Posterior cingulate gyrus (tissue), 11 donors: ENCODE data around the gene NCAPH2.
A peak's percentile ranks its signal among the peaks of the same experiment; 100 is the strongest.

Source experiments
- DNase-seq, 10 donors: peaks; one replicate each; pipeline versions ENCODE4 v3.0.0 to v3.0.0-alpha.2; 2020 to 2021; ENCODE audit warnings: mixed read lengths in 3 of 10
- intact Hi-C: fragments of 100-400 bp; cut with DNase I; formaldehyde crosslinking; loops from one replicate; pipeline ENCODE4 v1.15.1; 2023

NCAPH2 gene

DNA sequence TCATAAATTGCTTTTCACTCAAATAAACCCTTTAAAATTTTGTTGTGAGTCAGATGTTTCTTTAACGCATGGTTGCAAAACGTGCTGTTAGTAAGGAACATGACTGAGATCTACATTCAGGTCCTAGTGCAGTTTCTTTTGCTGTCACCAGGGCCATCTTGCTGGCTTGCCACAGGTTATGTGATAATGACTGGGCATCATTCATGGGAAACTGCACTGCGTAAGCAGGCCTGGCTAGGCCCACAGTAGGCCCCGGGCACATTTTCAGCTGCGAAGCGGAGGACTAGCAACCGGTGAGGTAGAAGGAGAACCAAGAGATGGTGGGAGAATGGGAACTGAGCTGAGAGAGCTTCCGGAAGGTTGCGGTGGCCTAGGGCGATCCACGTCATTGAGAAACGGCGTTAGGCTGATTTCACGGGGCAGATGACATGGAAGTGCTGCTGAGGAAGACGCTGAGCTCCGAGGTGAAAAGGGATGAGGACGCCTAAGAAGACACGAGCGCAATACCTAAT lies 34.4 kb downstream of the NCAPH2 start:
- DNase-seq, result peak in 1 of 10 donors; percentile 51
- intact Hi-C loops, result no loop called here

DNA sequence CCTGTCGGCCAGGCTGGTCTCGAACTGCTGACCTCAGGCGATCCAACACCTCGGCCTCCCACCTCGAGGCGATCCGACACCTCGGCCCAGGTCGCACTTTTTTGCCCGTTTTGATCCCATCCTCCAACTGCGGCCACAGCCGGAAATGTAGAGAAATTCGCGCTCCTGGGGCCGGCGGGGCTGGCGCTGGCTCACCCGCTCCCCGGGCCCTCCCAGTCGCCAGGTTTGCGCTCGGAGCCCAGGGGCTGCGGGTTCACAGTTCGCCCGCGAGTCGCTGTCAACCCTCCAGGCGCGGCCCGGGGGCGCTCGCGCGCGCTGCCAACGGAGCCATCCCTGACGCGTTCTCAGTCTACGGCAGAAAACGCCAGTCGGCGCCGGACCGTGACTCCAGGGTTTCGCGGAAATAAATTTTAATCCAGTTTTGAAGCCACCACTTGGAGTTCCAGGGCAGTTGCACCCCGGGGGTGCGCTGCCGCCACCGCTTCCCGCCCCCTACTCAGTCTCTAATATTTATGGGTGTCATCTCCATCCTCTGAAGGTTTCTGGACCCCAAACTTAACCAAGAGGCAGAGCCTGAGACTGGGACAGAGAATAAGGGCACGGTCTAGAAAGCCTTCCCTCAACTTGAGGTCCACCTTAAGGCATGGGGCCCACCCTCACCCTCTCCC lies 36.2 kb downstream of the NCAPH2 start:
- peak in 9 of 10 donors; percentile 65 to 94 (median 76) for DNase-seq
- intact Hi-C loops, result no loop called here

DNA sequence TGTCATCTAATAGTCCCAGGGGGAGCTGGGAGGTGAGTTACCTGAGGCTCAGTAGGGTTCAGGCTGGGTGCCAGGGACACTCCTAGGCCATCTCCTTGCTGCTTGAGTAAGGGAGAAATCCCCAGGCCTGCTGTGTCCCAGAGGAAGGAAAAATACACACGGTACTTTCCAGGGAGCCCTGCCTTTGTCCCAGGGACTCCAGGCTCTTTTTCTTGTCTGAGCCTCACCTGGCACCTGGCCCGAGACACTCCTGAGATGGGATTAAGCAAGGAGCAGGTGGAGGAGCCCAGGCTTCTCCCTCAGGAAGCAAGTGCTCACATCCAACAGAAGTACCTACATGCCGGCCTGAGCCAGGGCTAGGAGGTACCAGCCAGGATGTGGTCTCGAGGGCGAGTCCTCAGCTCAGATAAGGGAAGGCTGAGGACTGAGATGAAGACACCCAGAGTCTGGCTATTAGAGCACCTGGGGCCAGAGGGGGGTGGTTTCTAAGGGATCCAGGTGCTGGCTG lies 36.8 kb downstream of the NCAPH2 start:
- peak in 2 of 10 donors; percentile 60 to 80 for DNase-seq
- intact Hi-C loops, result no loop called here

DNA sequence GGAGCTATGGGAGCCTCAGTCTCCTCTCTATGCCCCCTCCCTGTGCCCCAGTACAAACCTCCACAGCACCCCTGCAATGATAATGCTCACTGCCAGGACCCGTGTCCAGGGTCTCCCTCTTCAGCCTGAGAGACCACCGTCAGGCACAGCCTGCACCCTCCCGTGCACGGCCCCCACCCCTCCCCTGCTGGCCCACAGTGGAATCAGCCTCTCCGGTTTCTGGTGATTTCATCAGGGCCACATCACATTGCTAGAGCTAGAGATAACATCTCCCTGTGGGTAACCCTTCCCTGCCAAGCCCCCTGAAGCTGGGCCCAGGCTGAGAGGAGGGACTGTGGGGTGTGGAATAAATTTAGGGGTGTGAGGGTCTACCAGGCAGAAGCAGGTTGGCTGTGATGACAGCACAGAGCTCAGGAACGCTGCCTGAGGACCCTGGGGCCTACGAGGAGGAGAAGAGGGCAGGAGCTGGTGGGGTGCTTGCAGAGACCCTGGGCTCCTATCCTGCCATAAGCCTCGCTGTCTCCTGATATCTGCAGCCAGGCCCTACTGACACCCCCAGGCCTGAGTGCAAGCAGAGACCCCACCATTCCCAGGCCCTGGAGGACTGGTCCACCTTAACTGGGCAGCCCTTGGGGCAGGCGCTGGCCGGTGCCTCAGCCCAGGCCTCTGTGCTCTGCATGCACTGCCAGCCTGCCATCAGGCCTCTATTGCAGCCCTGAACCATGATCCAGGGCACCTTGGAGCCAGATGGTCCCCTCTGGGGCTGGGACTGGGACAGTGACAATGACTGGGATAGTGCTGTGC lies 37.7 kb downstream of the NCAPH2 start, which contains the start of gene KLHDC7B:
Gene KLHDC7B (plus strand): TSS at position 378 of the 804 bp plus-strand sequence. CDS start 345 bp downstream, at position 723.
- intact Hi-C loops, result no loop called here

DNA sequence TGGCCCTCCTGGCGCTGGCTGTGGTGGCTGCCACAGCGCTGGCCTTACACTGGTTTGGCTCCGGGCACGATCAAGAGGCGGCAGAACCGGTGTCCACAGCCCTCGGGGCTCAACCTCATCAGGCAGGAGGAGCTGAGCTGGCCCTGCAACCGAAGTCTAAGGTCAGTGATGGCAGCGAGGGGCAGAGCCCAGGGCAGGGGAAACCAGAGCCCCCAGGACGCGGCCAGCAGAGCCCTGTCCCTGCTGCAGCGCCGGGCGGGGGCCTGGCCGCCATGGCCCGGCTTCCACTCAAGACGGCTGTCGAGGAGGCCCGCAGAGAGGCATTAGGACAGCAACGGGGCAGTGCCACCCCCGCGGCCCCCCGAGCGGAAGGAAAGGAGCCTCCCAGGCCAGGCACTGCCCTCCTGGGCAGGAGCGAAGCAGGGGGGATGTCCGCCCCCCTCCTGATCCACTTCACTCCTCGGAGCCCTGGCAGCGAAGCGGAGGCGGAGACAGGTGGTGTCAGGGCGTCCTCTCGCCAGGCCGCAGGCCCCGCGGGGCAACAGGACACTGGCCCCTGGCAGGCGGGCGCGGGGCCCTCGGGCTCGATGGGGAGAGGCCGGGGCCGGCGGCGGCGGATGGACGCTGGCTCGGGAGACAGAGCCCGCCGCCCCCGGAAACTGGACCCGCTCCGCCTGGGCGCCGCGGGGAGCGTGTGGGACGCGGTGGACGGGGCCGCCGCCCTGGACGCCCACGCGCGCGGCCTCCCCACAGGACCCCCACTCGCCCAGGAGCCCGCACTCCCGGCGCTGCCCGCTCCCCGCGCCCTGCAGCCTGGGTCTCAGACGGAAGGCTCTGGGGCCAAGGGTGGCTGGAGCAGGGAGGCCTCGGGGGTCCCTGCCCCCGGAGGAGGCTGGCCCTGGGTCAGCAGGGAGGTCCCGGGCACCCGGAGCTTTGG lies 38.6 kb downstream of the NCAPH2 start:
- DNase-seq, result peak in 1 of 10 donors; percentile 77
- intact Hi-C loops, result no loop called here

More for the DNA sequence above, 37.7 kb downstream of the NCAPH2 start, which contains the start of gene KLHDC7B:
- DNase-seq, result peak in 1 of 10 donors; percentile 35

DNA sequence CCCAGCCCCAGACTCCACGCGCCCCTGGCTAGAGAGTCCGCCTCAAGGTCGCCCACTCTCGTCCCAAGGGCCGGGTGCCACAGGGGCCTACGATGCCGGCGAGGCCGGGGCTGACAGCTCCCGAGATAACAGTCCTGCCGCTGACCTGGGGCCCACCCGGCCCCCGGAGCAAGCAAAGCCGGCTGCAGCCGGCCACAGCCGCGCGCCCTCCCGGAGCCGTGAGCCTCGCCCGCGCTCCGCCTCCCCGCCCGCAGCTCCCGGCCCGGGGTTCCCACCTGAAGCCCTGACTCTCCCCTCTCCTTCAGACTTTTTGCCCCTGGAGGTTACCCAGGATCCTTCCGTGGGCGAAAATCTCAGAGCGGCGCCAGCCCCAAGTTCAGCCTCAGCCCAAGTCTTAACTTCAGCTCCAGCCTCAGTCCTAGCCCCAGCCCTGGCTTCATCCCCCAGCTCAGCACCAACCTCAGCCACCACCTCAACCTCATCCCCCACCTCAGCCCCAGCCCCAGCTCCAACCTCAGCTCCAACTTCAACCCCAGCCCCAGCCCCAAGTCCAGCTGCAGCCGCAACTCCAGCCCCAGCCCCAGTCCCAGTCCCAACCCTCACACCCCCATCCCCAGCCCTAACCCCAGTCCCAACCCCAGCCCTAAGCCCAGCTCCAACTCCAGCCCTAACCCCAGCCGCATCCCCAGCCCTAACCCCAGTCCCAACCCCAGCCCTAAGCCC lies 39.4 kb downstream of the NCAPH2 start:
- intact Hi-C loops, result no loop called here
- DNase-seq, result peak in 1 of 10 donors; percentile 62

DNA sequence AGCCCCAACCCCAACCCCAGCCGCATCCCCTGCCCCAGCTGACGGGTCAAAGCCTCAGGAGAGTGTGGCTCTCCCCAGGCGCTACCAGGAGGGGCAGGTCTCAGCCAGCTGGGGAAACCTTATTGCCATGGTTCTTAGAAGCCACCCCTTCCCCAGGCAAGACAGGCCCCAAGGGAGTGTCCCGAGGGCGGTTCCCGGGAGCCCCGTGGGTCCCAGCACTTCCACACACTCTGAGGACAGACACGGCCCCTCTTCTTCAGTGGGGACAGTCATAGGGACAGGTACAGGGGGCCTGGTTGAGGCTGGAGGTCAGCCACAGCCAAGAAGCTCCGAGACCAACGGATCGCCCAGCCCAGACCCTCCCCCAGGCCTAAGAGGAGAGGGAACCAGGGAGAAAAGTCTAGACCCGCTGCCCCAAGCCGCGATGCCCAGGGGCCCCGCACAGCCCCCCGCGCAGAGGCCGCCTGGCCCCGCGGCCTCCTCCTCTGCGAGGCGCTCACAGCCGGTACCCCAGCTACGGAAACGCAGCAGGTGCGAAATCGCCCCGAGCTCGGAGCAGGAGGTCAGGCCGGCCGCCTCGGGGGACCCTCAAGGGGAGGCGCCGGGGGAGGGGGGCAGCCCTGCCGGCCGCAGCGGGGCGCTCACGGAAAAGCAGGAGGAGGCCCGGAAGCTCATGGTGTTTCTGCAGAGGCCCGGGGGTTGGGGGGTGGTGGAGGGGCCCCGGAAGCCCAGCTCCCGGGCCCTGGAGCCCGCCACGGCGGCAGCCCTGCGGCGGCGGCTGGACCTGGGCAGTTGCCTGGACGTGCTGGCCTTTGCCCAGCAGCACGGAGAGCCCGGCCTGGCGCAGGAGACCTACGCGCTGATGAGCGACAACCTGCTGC lies 40.3 kb downstream of the NCAPH2 start:
- peak in 2 of 10 donors; percentile 72 to 84 for DNase-seq
- intact Hi-C loops, result no loop called here

DNA sequence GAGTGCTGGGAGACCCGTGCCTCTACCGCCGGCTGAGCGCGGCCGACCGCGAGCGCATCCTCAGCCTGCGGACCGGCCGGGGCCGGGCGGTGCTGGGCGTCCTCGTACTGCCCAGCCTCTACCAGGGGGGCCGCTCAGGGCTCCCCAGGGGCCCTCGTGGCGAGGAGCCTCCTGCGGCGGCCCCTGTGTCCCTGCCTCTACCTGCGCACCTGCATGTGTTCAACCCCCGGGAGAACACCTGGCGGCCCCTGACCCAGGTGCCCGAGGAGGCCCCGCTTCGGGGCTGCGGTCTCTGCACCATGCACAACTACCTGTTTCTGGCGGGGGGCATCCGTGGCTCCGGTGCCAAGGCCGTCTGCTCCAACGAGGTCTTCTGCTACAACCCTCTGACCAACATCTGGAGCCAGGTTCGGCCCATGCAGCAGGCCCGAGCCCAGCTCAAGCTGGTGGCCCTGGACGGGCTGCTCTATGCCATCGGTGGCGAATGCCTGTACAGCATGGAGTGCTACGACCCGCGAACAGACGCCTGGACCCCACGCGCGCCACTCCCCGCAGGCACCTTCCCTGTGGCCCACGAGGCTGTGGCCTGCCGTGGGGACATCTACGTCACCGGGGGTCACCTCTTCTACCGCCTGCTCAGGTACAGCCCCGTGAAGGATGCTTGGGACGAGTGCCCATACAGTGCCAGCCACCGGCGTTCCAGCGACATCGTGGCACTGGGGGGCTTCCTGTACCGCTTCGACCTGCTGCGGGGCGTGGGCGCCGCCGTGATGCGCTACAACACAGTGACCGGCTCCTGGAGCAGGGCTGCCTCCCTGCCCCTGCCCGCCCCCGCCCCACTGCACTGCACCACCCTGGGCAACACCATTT lies 41.1 kb downstream of the NCAPH2 start:
- peak in 2 of 10 donors; percentile 44 to 80 for DNase-seq

DNA sequence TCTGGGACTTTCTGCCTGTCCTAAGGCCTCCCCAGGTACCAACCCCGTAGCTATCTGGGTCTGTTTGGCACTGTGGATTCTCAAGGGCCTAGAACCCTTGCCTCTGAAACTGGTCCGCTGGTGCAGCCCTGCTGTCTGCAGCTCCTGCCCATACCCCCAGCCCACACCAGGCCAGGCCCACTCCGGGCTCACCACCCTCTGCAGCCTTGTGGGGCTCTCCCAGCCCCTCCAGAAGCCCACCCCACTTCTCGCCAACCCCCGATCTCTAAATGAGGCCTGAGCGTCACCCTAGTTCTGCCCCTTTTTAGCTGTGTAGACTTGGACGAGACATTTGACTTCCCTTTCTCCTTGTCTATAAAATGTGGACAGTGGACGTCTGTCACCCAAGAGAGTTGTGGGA lies 42.4 kb downstream of the NCAPH2 start:
- intact Hi-C loops, result no loop called here
- DNase-seq, result peak in 1 of 10 donors; percentile 36

More for the DNA sequence above, 41.1 kb downstream of the NCAPH2 start:
- intact Hi-C loops, result no loop called here

DNA sequence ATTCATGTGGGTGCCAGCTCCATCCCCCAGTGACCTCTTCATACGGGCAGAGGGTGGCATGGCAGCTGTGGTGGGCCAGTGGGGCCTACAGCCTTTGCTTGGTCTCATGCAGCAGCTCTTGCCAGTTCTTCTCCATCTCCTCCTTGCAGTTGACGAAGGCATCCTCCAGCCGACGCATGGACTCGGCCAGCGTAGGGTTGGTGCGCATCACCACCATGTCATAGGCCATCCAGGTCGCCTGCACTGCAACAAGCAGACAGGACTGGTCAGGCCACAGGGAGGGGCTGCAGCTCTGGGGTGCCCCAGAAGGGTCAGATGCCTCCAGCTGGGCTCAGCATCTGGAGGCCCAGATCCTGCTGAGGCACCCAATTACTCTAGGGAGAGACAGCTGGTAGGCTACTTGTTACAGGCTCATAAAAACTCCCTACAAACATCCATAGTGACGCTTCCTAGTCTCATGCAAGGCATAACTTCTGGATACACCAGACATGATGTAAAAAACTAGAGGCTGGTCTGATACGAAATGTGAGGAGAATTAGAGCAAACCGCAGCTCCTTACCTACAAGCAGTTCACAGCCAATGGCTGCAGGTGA lies 43.2 kb downstream of the NCAPH2 start:
- DNase-seq, result peak in 1 of 10 donors; percentile 57
- intact Hi-C loops, result no loop called here

DNA sequence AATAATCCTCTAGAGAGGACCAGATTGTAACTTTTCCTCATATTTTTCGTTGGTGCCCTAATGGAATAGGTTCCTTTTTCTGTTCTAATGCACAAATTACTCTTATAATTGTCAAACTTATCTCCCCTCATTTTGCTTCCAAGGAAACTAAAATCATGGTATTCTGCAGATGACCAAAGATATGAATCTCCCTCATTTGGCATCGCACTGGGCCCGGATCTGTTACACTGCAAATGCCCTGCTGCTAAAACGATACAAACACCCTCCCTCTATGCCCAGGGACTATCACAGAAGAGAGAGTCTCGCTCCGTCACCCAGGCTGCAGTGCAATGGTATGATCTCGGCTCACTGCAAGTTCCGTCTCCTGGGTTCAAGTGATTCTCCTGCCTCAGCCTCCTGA lies 45.3 kb downstream of the NCAPH2 start:
- intact Hi-C loops, result no loop called here
- DNase-seq, result peak in 1 of 10 donors; percentile 2

DNA sequence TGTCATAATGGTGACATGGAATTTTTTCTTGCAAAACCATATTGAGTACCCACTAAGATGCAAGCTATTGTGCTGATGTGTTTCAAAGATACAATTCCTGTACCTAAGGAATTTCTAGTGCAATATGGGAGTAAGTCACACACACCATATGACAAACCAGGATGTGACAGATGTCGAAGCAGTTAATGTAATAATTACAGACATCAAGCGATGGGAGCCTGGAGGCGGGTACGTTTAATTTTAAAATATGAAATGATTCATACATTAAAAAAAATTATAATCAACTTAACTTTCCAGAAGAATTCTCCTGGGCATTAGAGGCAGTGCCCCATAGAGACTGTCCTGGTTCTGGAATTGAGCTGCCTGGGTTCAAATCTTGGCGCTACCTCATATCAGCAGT lies 48.7 kb downstream of the NCAPH2 start:
- no peak for DNase-seq
- intact Hi-C loops, result no loop called here

DNA sequence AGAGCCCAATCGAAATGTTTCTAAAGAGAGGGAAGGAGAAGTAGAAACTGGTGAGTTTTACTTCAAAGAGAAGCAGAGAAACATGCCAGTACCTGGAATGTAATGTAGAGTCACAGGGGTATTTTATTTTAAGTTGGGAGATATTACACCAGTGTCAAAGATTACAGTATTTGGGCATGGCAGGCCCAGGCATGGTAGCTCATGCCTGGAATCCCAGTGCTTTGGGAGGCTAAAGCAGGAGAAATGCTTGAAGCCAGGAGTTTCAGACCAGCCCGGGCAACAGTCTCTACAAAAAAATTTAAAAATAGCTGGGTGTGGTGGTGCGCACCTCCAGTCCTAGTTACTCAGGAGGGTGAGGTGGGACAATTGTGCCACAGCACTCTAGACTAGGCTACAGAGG lies 52.0 kb downstream of the NCAPH2 start:
- intact Hi-C loops, result loop anchor here (2.0 kb wide), 1 partner anchor 19 kb away; no protein-coding TSS in a partner anchor
- DNase-seq, result peak in 1 of 10 donors; percentile 25

DNA sequence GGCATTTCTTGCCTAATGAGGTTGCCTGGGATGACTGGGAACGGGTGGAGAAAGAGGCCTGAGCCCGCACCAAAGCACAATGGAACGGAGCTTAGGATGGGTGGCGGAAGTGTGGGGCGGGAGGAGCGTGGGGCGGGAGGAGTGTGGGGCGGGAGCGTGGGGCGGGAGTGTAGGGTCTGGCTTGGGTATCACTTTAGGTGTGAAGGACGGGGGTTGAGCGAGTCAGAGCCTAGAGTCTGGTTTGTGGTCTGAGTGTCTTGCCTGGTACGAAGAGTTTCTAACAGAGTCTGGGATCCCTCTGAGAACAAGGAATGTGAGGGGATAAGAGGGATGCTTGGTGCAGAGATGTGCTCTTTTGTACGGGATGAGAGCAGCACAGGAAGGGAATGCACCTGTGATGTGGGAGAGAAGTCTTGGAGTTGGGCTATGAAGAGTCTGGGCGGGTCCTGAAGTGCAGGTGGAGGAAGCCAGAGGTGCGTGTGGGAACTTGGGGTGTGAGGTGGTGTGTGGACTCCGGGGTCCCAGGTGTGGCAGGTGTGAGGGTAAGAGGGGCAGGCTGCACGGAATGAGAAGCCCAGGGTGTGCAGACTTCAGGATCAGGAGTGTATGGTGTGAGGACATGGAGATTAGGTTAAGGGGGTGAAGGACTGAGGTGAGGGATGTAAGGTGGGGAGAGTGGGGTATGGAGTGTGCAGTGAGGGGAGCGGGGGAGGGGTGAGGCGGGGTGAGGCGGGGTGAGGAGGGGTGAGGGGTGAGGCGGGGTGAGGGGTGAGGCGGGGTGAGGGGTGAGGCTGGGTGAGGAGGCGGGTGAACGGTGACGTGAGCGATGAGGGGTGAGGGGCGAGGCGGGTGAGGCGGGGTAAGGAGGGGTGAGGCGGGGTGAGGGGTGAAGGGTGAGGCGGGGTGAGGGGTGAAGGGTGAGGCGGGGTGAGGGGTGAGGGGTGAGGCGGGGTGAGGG lies 53.7 kb downstream of the NCAPH2 start:
- peak in 3 of 10 donors; percentile 4 to 52 (median 34) for DNase-seq
- intact Hi-C loops, result loop anchor here (2.0 kb wide), 3 partner anchors 21 to 35 kb away; partner anchors contain the start of gene CHKB
